GM12878 (cell line): ENCODE data around the gene ZSCAN26. TPM values are rescaled to one million over a fixed set of nuclear protein-coding genes. Genes with fewer than 3 reads are reported as not detected.
A peak's percentile ranks its signal among the peaks of the same experiment; 100 is the strongest.

ENCODE experiments used
- BRCA1 ChIP-seq: IDR thresholded peaks from 2 replicates; pipeline ENCODE4 v1.6.1; 2011; ENCODE audit warnings: low read depth, low read length, improper control_type of control experiment
- CBFB ChIP-seq: IDR thresholded peaks from 2 replicates; pipeline ENCODE4 v1.6.1; 2016; ENCODE audit warnings: antibody characterized with exemption, low read depth
- CEBPB ChIP-seq, 2 experiments: fragments of 150-350 bp in 1 of 2; IDR thresholded peaks; 2 replicates each; pipeline ENCODE4 v1.6.1; 2012 to 2014; ENCODE audit warnings: low read depth in 2 of 2, low read length in 2 of 2, borderline replicate concordance in 1 of 2, inconsistent platforms in 1 of 2
- CHD4 ChIP-seq: fragments of 200-600 bp; sonication (generic); IDR thresholded peaks from 2 replicates; pipeline ENCODE4 v1.6.1; 2016; ENCODE audit warnings: mild to moderate bottlenecking
- CTCF ChIP-seq, 3 experiments: IDR thresholded peaks in 2 of 3; conservative IDR thresholded peaks in 1 of 3; 2 replicates each; pipeline ENCODE4 v1.5.1; 2011; ENCODE audit warnings: low read depth in 3 of 3, low read length in 3 of 3, mild to moderate bottlenecking in 3 of 3, control low read depth in 2 of 3, moderate library complexity in 2 of 3, inconsistent platforms in 1 of 3, mixed read lengths in 1 of 3; ENCODE audit not compliant: control insufficient read depth in 2 of 3, insufficient read depth in 1 of 3; ENCODE audit errors: extremely low read depth in 1 of 3
- CUX1 ChIP-seq: IDR thresholded peaks from 2 replicates; pipeline ENCODE4 v1.6.1; 2012; ENCODE audit warnings: improper control_type of control experiment, low read depth, low read length; ENCODE audit not compliant: insufficient replicate concordance
- GATAD2B ChIP-seq: fragments of 450-650 bp; conservative IDR thresholded peaks from 2 replicates; pipeline ENCODE4 v1.6.1; 2017; ENCODE audit warnings: low read depth, mild to moderate bottlenecking, moderate library complexity
- IKZF1 ChIP-seq: fragments of 450-650 bp; conservative IDR thresholded peaks from 2 replicates; pipeline ENCODE4 v1.6.1; 2017; ENCODE audit warnings: antibody characterized with exemption, mild to moderate bottlenecking
- KDM1A ChIP-seq: fragments of 200-600 bp; sonication (generic); IDR thresholded peaks from 2 replicates; pipeline ENCODE4 v1.6.1; 2016; ENCODE audit warnings: borderline replicate concordance
- LARP7 ChIP-seq: fragments of 450-650 bp; IDR thresholded peaks from 2 replicates; pipeline ENCODE4 v1.6.1; 2017; ENCODE audit warnings: mild to moderate bottlenecking
- MAX ChIP-seq: IDR thresholded peaks from 2 replicates; pipeline ENCODE4 v1.6.1; 2012; ENCODE audit warnings: low read depth, low read length, improper control_type of control experiment
- MXI1 ChIP-seq: fragments of 150-350 bp; IDR thresholded peaks from 2 replicates; pipeline ENCODE4 v1.6.1; 2011; ENCODE audit warnings: low read depth, mild to moderate bottlenecking, inconsistent platforms, low read length, improper control_type of control experiment
- MYC ChIP-seq: IDR thresholded peaks from 2 replicates; pipeline ENCODE4 v1.6.1; 2011; ENCODE audit warnings: mild to moderate bottlenecking, low read length, moderate library complexity, inconsistent platforms; ENCODE audit not compliant: insufficient read depth, insufficient replicate concordance, insufficient read length, severe bottlenecking
- NRF1 ChIP-seq: conservative IDR thresholded peaks from 2 replicates; pipeline ENCODE4 v1.6.1; 2011; ENCODE audit warnings: mild to moderate bottlenecking, low read depth, low read length, improper control_type of control experiment
- PKNOX1 ChIP-seq: fragments of 450-650 bp; IDR thresholded peaks from 2 replicates; pipeline ENCODE4 v1.6.1; 2016; ENCODE audit warnings: mild to moderate bottlenecking
- POLR2AphosphoS5 ChIP-seq: IDR thresholded peaks from 2 replicates; pipeline ENCODE4 v1.6.1; 2011; ENCODE audit warnings: mild to moderate bottlenecking, low read length, inconsistent platforms
- POU2F2 ChIP-seq: IDR thresholded peaks from 3 replicates; pipeline ENCODE4 v1.6.1; 2011; ENCODE audit warnings: low read depth, mild to moderate bottlenecking, low read length, borderline replicate concordance
- RELA ChIP-seq: fragments of 450-650 bp; IDR thresholded peaks from 2 replicates; pipeline ENCODE4 v1.8.0; 2014; ENCODE audit warnings: borderline replicate concordance; ENCODE audit not compliant: partially characterized antibody
- SIN3A ChIP-seq: IDR thresholded peaks from 2 replicates; pipeline ENCODE4 v1.6.1; 2012; ENCODE audit warnings: low read depth, low read length, improper control_type of control experiment
- SIX5 ChIP-seq: IDR thresholded peaks from 2 replicates; pipeline ENCODE4 v1.6.1; 2011; ENCODE audit warnings: mild to moderate bottlenecking, low read depth, low read length, moderate library complexity; ENCODE audit not compliant: severe bottlenecking
- SKIL ChIP-seq: fragments of 450-650 bp; IDR thresholded peaks from 2 replicates; pipeline ENCODE4 v1.6.1; 2017; ENCODE audit warnings: mild to moderate bottlenecking, low read depth, inconsistent platforms; ENCODE audit not compliant: poor library complexity, severe bottlenecking
- polyA plus RNA-seq, 11 experiments: library from polyadenylated mRNA; depleted of rRNA in 4 of 11; unstranded in 6 of 11; stranded (reverse) in 5 of 11; fragments of >200 nt; fragmentation: Nextera tagmentation in 4 of 11; fragmentation: Illumina TruSeq in 1 of 11; extraction: Ambion mirVana in 4 of 11; extraction: Trizol in 1 of 11; gene quantifications; 1 replicate in 1 of 11; 2 replicates in 10 of 11; pipeline versions ENCODE4 v1.2.1 to v1.2.3, GENCODE V29; 2011 to 2016; ENCODE audit warnings: inconsistent platforms in 2 of 11, missing spikeins in 2 of 11, low read depth in 1 of 11
- total RNA-seq, 4 experiments: library from RNA; depleted of rRNA in 3 of 4; stranded (reverse); fragments of >200 nt in 3 of 4; fragmentation: Illumina TruSeq in 1 of 4; extraction: Trizol in 1 of 4; gene quantifications; 2 replicates each; pipeline versions ENCODE4 v1.2.1 to v1.2.3, GENCODE V29; 2013 to 2021

The ZSCAN26 gene
- total and polyA plus RNA-seq, 10 of the 15 experiments (the other 5 are each of a cell fraction or from before 2014, with no cell fraction given): 4.5 to 13.3 (median 6.5) TPM

GRCh38 chr6:28303570-28303969 is 36.6 kb downstream of the ZSCAN26 start (continued):
- TF ChIP-seq GATAD2B (no peak), BRCA1 (no peak), CTCF (IDR thresholded peaks at IDR 0.05 in 2 of 3, conservative IDR thresholded peaks at IDR 0.05 in 1 of 3; ENCODE audit: control insufficient read depth in 2 of 3, extremely low read depth in 1 of 3, insufficient read depth in 1 of 3, low read depth in 3 of 3, low read length in 3 of 3) (no peak), KDM1A (no peak), SKIL (peak; percentile 80), CBFB (no peak), POLR2AphosphoS5 (no peak), CEBPB (IDR thresholded peaks at IDR 0.05; ENCODE audit: borderline replicate concordance in 1 of 2, low read depth in 2 of 2, low read length in 2 of 2) (no peak), MAX (no peak), IKZF1 (0 out of 2 replicates have a peak, but pooled peaks have one; percentile 11), LARP7 (no peak), MYC (no peak), MXI1 (no peak), SIN3A (no peak), PKNOX1 (no peak), POU2F2 (peak; percentile 79; the same call in 1 of the 3 replicates), CUX1 (peak; percentile 59), CHD4 (no peak), SIX5 (no peak), RELA (no peak), NRF1 (no peak)
